ENCODE data around the gene PLXNC1.

- TF ChIP-seq PPARD (CRISPR knock-in tag; IDR thresholded peaks at IDR 0.05) (no peak), FOXP4 (CRISPR knock-in tag; IDR thresholded peaks at IDR 0.05; ENCODE audit: borderline replicate concordance) (no peak), MAX (CRISPR knock-in tag; IDR thresholded peaks at IDR 0.05) (no peak), KDM5B (IDR thresholded peaks at IDR 0.05; ENCODE audit: insufficient replicate concordance, low read depth, low read length) (no peak), CTCF (IDR thresholded peaks at IDR 0.05 in 2 of 3, conservative IDR thresholded peaks at IDR 0.05 in 1 of 3; ENCODE audit: insufficient read depth in 2 of 3, low read depth in 1 of 3, low read length in 3 of 3) (no peak), JUND (IDR thresholded peaks at IDR 0.05; ENCODE audit: borderline replicate concordance, low read depth, low read length) (no peak), JUND (tag; IDR thresholded peaks at IDR 0.05; ENCODE audit: borderline replicate concordance, low read depth, low read length) (no peak), NR2F6 (CRISPR knock-in tag; IDR thresholded peaks at IDR 0.05) (no peak), CTCFL (IDR thresholded peaks at IDR 0.05; ENCODE audit: borderline replicate concordance, insufficient read depth, low read depth, low read length, poor library complexity, severe bottlenecking) (no peak)
These were observed 32.2 kb upstream of the PLXNC1 start for GRCh38 chr12:94116191-94116590.

Measured in K562 (cell line).